SU-DHL-6 (cell line): Measurements from ENCODE around the gene PPP1CA.

Experiments used
- H2AFZ ChIP-seq: fragments of 200-600 bp; sonication (generic); 2 replicates; pipeline ENCODE4 v1.6.1; 2014; ENCODE audit warnings: low read depth, mild to moderate bottlenecking, moderate library complexity, mixed read lengths, antibody characterized with exemption, low read length; ENCODE audit not compliant: severe bottlenecking
- H3F3A ChIP-seq: fragments of 200-600 bp; shearing (Covaris generic); 2 replicates; pipeline ENCODE4 v1.6.0; 2016; ENCODE audit warnings: antibody characterized with exemption, mild to moderate bottlenecking; ENCODE audit not compliant: insufficient read depth
- H3K27ac ChIP-seq: fragments of 200-600 bp; sonication (generic); 2 replicates; pipeline ENCODE4 v1.5.1; 2016; ENCODE audit warnings: low read depth, mild to moderate bottlenecking, low read length, moderate library complexity, mixed read lengths
- H3K27me3 ChIP-seq: fragments of 200-600 bp; sonication (generic), shearing (Covaris generic); 2 replicates; pipeline ENCODE4 v1.6.0; 2014; ENCODE audit warnings: mild to moderate bottlenecking, low read length
- H3K36me3 ChIP-seq: fragments of 200-600 bp; sonication (generic); 2 replicates; pipeline ENCODE4 v1.6.1; 2014; ENCODE audit warnings: mild to moderate bottlenecking, low read length, mixed read lengths
- H3K4me2 ChIP-seq: fragments of 300-600, 200-600 bp; shearing (Covaris generic), sonication (generic); 2 replicates; pipeline ENCODE4 v1.6.0; 2014; ENCODE audit warnings: low read length, low read depth, mild to moderate bottlenecking; ENCODE audit not compliant: poor library complexity, severe bottlenecking
- H3K4me3 ChIP-seq: fragments of 200-600 bp; sonication (generic); 2 replicates; pipeline ENCODE4 v1.5.1; 2014; ENCODE audit warnings: antibody characterized with exemption, low read length, mild to moderate bottlenecking, mixed read lengths; ENCODE audit not compliant: insufficient read depth, poor library complexity, severe bottlenecking
- H3K79me2 ChIP-seq: fragments of 200-600 bp; sonication (generic); 2 replicates; pipeline ENCODE4 v1.6.1; 2014; ENCODE audit warnings: mild to moderate bottlenecking, low read length, moderate library complexity; ENCODE audit not compliant: insufficient read depth
- H3K9ac ChIP-seq: fragments of 200-600 bp; sonication (generic); 2 replicates; pipeline ENCODE4 v1.7.0; 2014; ENCODE audit warnings: mild to moderate bottlenecking, low read length
- H3K9me2 ChIP-seq: fragments of 200-600 bp; sonication (generic); replicated peaks from 2 replicates; pipeline ENCODE4 v1.6.1; 2014; ENCODE audit warnings: low read length; ENCODE audit not compliant: insufficient read depth
- H3K9me3 ChIP-seq: fragments of 200-600 bp; sonication (generic); 2 replicates; pipeline ENCODE4 v1.6.1; 2014; ENCODE audit warnings: low read length, mixed read lengths; ENCODE audit not compliant: insufficient read depth
- H4K20me1 ChIP-seq: fragments of 200-600 bp; sonication (generic); 2 replicates; pipeline ENCODE4 v1.6.1; 2014; ENCODE audit warnings: low read depth, mild to moderate bottlenecking, antibody characterized with exemption, low read length, moderate library complexity, mixed read lengths
- CTCF ChIP-seq: fragments of 200-600 bp; sonication (generic); IDR thresholded peaks from one replicate; pipeline ENCODE4 v1.5.1; 2017; ENCODE audit warnings: antibody characterized with exemption, mild to moderate bottlenecking, low read length, moderate library complexity; ENCODE audit not compliant: insufficient read depth, poor library complexity, severe bottlenecking
- EZH2phosphoT487 ChIP-seq: fragments of 200-600 bp; sonication (generic), shearing (Covaris generic); conservative IDR thresholded peaks from 2 replicates; pipeline ENCODE4 v1.6.1; 2018; ENCODE audit warnings: mild to moderate bottlenecking, antibody characterized with exemption, low read length, moderate library complexity, mixed read lengths

The PPP1CA gene

DNA sequence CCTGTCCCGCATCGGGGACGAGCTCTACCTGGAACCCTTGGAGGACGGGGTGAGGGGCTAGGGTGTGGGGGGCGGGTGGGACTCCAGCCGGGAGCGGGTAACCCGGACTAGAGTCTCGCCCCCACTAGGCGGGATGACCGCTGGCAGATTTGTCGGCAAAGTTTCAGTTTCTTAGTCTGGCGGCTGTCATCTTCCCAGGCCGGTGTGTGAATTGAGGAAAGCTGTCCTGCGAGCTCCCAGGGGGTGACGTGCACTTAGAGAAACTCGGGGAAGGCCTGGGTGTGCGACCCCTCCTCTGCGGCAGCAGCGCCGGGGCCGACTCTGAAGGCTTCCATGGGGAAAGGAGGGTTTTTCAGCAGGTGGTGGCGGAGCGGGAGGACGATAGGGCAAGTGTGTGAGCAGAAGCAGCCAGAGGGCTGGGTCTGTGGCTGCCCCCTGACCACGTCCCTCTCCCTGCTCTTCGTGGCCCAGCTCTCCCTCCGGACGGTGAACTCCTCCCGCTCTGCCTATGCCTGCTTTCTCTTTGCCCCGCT, 9.4 kb downstream of the PPP1CA start:
- Histone ChIP-seq H2AFZ (no peak overlapping the region), H3K9me3 (no peaks in the 10 kb centered on the region), H3K4me3 (peak overlapping the region; percentile 81), H3K9ac (peak overlapping the region; percentile 87), H3K27me3 (no peaks in the 10 kb centered on the region), H3F3A (no peaks in the 10 kb centered on the region), H3K27ac (peak overlapping the region; percentile 36; the same call in 1 of the 2 replicates), H3K36me3 (no peaks in the 10 kb centered on the region), H3K79me2 (peaks cover 10% of the 10 kb centered on the region), H3K9me2 (no peaks in the 10 kb centered on the region), H3K4me2 (peak overlapping the region; percentile 84), H4K20me1 (no peaks in the 10 kb centered on the region)
- no peak for TF ChIP-seq CTCF
- no peak for TF ChIP-seq EZH2phosphoT487

- Histone ChIP-seq H3K79me2 (peaks cover 10% of the 10 kb centered on the region), H2AFZ (peak within 1 kb of the TSS; percentile 83), H3K27me3 (no peaks in the 10 kb centered on the region), H3K9me2 (no peaks in the 10 kb centered on the region), H4K20me1 (no peaks in the 10 kb centered on the region), H3K9me3 (no peaks in the 10 kb centered on the region), H3K4me2 (peak within 1 kb of the TSS; percentile 84), H3F3A (no peaks in the 10 kb centered on the region), H3K9ac (peak within 1 kb of the TSS; percentile 87), H3K4me3 (peak within 1 kb of the TSS; percentile 81), H3K36me3 (no peaks in the 10 kb centered on the region), H3K27ac (peak within 1 kb of the TSS; percentile 36)
- TF ChIP-seq EZH2phosphoT487 = no peak
- no peak for TF ChIP-seq CTCF
Observed at GRCh38 chr11:67391304-67392182, 10.1 kb downstream of the PPP1CA start, which contains the start of gene RAD9A. RAD9A (plus strand) TSS chr11:67391986; CDS start chr11:67392045, 59 bp downstream.

GRCh38 chr11:67390947-67391303, 10.7 kb downstream of the PPP1CA start:
- Histone ChIP-seq H3K4me3 (peak overlapping the region; percentile 81), H3K9me2 (no peaks in the 10 kb centered on the region), H3K4me2 (peak overlapping the region; percentile 83), H2AFZ (no peak overlapping the region), H4K20me1 (no peaks in the 10 kb centered on the region), H3K27me3 (no peaks in the 10 kb centered on the region), H3K9me3 (no peaks in the 10 kb centered on the region), H3K9ac (peak overlapping the region; percentile 87), H3K36me3 (no peaks in the 10 kb centered on the region), H3F3A (no peaks in the 10 kb centered on the region), H3K79me2 (peaks cover 10% of the 10 kb centered on the region), H3K27ac (peak overlapping the region; percentile 23; the same call in 1 of the 2 replicates)
- no peak for TF ChIP-seq CTCF
- TF ChIP-seq EZH2phosphoT487 = no peak
